Right lobe of liver (tissue), 4 donors: ENCODE results near the gene PHF21B.

Experiments
- CTCF ChIP-seq, 4 donors: fragments of 200-600 bp in 3 of 4; fragments of 450-650 bp in 1 of 4; IDR thresholded peaks; one replicate each; pipeline versions ENCODE4 v1.5.1 to v1.8.0; 2016 to 2022; ENCODE audit warnings: antibody characterized with exemption in 4 of 4, mild to moderate bottlenecking in 2 of 4
- POLR2A ChIP-seq: fragments of 450-650 bp; IDR thresholded peaks from one replicate; pipeline ENCODE4 v1.6.1; 2017; ENCODE audit warnings: antibody characterized with exemption, mild to moderate bottlenecking
- donor health status: DM: no; HTN: no; CAD: no.
- donor health status: DM: no; HTN: no; CAD: no.
- donor health status: DM: no; HTN: yes; CAD: no.

- no peak for TF ChIP-seq POLR2A
- no peak for TF ChIP-seq CTCF (IDR thresholded peaks at IDR 0.05)
Measured at GRCh38 chr22:44986926-44987325, 22.9 kb downstream of the PHF21B start.
